ENCODE measurements around the gene CYLD. TPM values are rescaled to one million over a fixed set of nuclear protein-coding genes. Genes with fewer than 3 reads are reported as not detected.

Gene CYLD
- total and polyA plus RNA-seq, 2 experiments from 2014 or later: 21.7 to 32.6 TPM

- no peak for DNase-seq
- Histone ChIP-seq H4K20me1 (ENCODE audit: insufficient read depth) (no peaks in the 10 kb centered on the region), H3K27me3 (replicated peaks; ENCODE audit: insufficient read depth) (no peaks in the 10 kb centered on the region), H3K36me3 (ENCODE audit: low read depth) (no peaks in the 10 kb centered on the region), H3K9ac (no peak overlapping the region), H3K9me2 (ENCODE audit: insufficient read depth) (no peaks in the 10 kb centered on the region), H2AFZ (no peak overlapping the region), H3K9me3 (ENCODE audit: low read depth) (no peaks in the 10 kb centered on the region), H3K4me2 (ENCODE audit: unreplicated experiment) (no peak overlapping the region), H3K27ac (no peak overlapping the region), H3F3A (ENCODE audit: insufficient read depth) (no peaks in the 10 kb centered on the region), H3K4me3 (no peak overlapping the region), H3K79me2 (ENCODE audit: insufficient read depth) (no peaks in the 10 kb centered on the region), H3K4me1 (ENCODE audit: insufficient read depth) (no peaks in the 10 kb centered on the region)
- in situ Hi-C loops (cut with MboI): no loop called here
- TF ChIP-seq EZH2 (IDR thresholded peaks at IDR 0.05; ENCODE audit: insufficient read depth, poor library complexity, severe bottlenecking) (no peak), EZH2phosphoT487 (IDR thresholded peaks at IDR 0.05; ENCODE audit: insufficient read depth, low read depth) (no peak)
- 75 to 79% methylated on average over 9 of the region's 9 CpGs for WGBS, 2 experiments (ENCODE audit: low coverage in 1 of 2, low lambda C conversion rate in 2 of 2, missing lambda C conversion rate in 2 of 2)
These were observed 67.1 kb downstream of the CYLD start for GRCh38 chr16:50808929-50809538.

- Histone ChIP-seq H3K4me1 (ENCODE audit: insufficient read depth) (no peaks in the 10 kb centered on the region), H3K79me2 (ENCODE audit: insufficient read depth) (no peaks in the 10 kb centered on the region), H3K4me2 (ENCODE audit: unreplicated experiment) (no peak overlapping the region), H4K20me1 (ENCODE audit: insufficient read depth) (no peaks in the 10 kb centered on the region), H3K27ac (no peak overlapping the region), H3K9ac (no peak overlapping the region), H3K27me3 (replicated peaks; ENCODE audit: insufficient read depth) (no peaks in the 10 kb centered on the region), H3K9me2 (ENCODE audit: insufficient read depth) (no peaks in the 10 kb centered on the region), H2AFZ (no peak overlapping the region), H3K4me3 (no peak overlapping the region), H3K9me3 (ENCODE audit: low read depth) (no peaks in the 10 kb centered on the region), H3F3A (ENCODE audit: insufficient read depth) (no peaks in the 10 kb centered on the region), H3K36me3 (ENCODE audit: low read depth) (no peaks in the 10 kb centered on the region)
- no peak for TF ChIP-seq EZH2 (IDR thresholded peaks at IDR 0.05; ENCODE audit: insufficient read depth, poor library complexity, severe bottlenecking)
- no peak for TF ChIP-seq EZH2phosphoT487 (IDR thresholded peaks at IDR 0.05; ENCODE audit: insufficient read depth, low read depth)
- WGBS, 2 experiments (ENCODE audit: low coverage in 1 of 2, low lambda C conversion rate in 2 of 2, missing lambda C conversion rate in 2 of 2): 88% methylated on average over 6 of the region's 6 CpGs
- in situ Hi-C loops (cut with MboI): no loop called here
- DNase-seq: no peak
These were observed 67.7 kb downstream of the CYLD start for GRCh38 chr16:50809561-50809960.

GRCh38 chr16:50810241-50810965, 68.5 kb downstream of the CYLD start:
- no peak for DNase-seq
- no peak overlapping the region for H3K27ac ChIP-seq
- no peak overlapping the region for H3K9ac ChIP-seq
- no peaks in the 10 kb centered on the region for H3F3A ChIP-seq (ENCODE audit: insufficient read depth)
- H3K36me3 ChIP-seq (ENCODE audit: low read depth): no peaks in the 10 kb centered on the region
- no peaks in the 10 kb centered on the region for H3K79me2 ChIP-seq (ENCODE audit: insufficient read depth)
- H3K9me2 ChIP-seq (ENCODE audit: insufficient read depth): no peaks in the 10 kb centered on the region
- TF ChIP-seq EZH2 (IDR thresholded peaks at IDR 0.05; ENCODE audit: insufficient read depth, poor library complexity, severe bottlenecking): no peak
- TF ChIP-seq EZH2phosphoT487 (IDR thresholded peaks at IDR 0.05; ENCODE audit: insufficient read depth, low read depth): no peak
- no peaks in the 10 kb centered on the region for H4K20me1 ChIP-seq (ENCODE audit: insufficient read depth)
- WGBS, 2 experiments (ENCODE audit: low coverage in 1 of 2, low lambda C conversion rate in 2 of 2, missing lambda C conversion rate in 2 of 2): 59 to 66% methylated on average over 8 of the region's 8 CpGs
- no peak overlapping the region for H3K4me2 ChIP-seq (ENCODE audit: unreplicated experiment)
- H3K9me3 ChIP-seq (ENCODE audit: low read depth): no peaks in the 10 kb centered on the region
- H3K4me3 ChIP-seq: no peak overlapping the region
- H3K27me3 ChIP-seq (replicated peaks; ENCODE audit: insufficient read depth): no peaks in the 10 kb centered on the region
- no peak overlapping the region for H2AFZ ChIP-seq
- in situ Hi-C loops (cut with MboI): no loop called here
- H3K4me1 ChIP-seq (ENCODE audit: insufficient read depth): no peaks in the 10 kb centered on the region

- no peaks in the 10 kb centered on the region for H3K4me1 ChIP-seq (ENCODE audit: insufficient read depth)
- no peak overlapping the region for H3K27ac ChIP-seq
- H3K4me2 ChIP-seq (ENCODE audit: unreplicated experiment): no peak overlapping the region
- H3K36me3 ChIP-seq (ENCODE audit: low read depth): no peaks in the 10 kb centered on the region
- WGBS, 2 experiments (ENCODE audit: low coverage in 1 of 2, low lambda C conversion rate in 2 of 2, missing lambda C conversion rate in 2 of 2): 66 to 72% methylated on average over 7 of the region's 7 CpGs
- H3K4me3 ChIP-seq: no peak overlapping the region
- no peaks in the 10 kb centered on the region for H3K79me2 ChIP-seq (ENCODE audit: insufficient read depth)
- no peaks in the 10 kb centered on the region for H3K9me2 ChIP-seq (ENCODE audit: insufficient read depth)
- TF ChIP-seq EZH2 (IDR thresholded peaks at IDR 0.05; ENCODE audit: insufficient read depth, poor library complexity, severe bottlenecking) (no peak), EZH2phosphoT487 (IDR thresholded peaks at IDR 0.05; ENCODE audit: insufficient read depth, low read depth) (no peak)
- DNase-seq: no peak
- in situ Hi-C loops (cut with MboI): no loop called here
- H3K27me3 ChIP-seq (replicated peaks; ENCODE audit: insufficient read depth): no peaks in the 10 kb centered on the region
- H3K9me3 ChIP-seq (ENCODE audit: low read depth): no peaks in the 10 kb centered on the region
- no peaks in the 10 kb centered on the region for H4K20me1 ChIP-seq (ENCODE audit: insufficient read depth)
- H3K9ac ChIP-seq: no peak overlapping the region
- H2AFZ ChIP-seq: no peak overlapping the region
- no peaks in the 10 kb centered on the region for H3F3A ChIP-seq (ENCODE audit: insufficient read depth)
These were observed 70.2 kb downstream of the CYLD start for GRCh38 chr16:50812046-50812445.
